OCI-LY1 (cell line): ENCODE data around the gene TSC1.

Source experiments
- H2AFZ ChIP-seq: fragments of 200-600 bp; sonication (generic), shearing (Covaris generic); 2 replicates; pipeline ENCODE4 v1.6.0; 2014; ENCODE audit warnings: antibody characterized with exemption, mild to moderate bottlenecking, low read length
- H3F3A ChIP-seq: fragments of 200-600 bp; sonication (generic), shearing (Covaris generic); 2 replicates; pipeline ENCODE4 v1.6.0; 2014; ENCODE audit warnings: mild to moderate bottlenecking, antibody characterized with exemption, low read length, moderate library complexity; ENCODE audit not compliant: insufficient read depth
- H3K27ac ChIP-seq: fragments of 200-600 bp; sonication (generic); 2 replicates; pipeline ENCODE4 v1.5.1; 2014; ENCODE audit warnings: low read length, mixed run types, mild to moderate bottlenecking, low read depth; ENCODE audit not compliant: poor library complexity, severe bottlenecking
- H3K27me3 ChIP-seq: fragments of 200-600 bp; sonication (generic); 2 replicates; pipeline ENCODE4 v1.6.0; 2014; ENCODE audit warnings: antibody characterized with exemption, mild to moderate bottlenecking, low read length, moderate library complexity; ENCODE audit not compliant: insufficient read depth
- H3K36me3 ChIP-seq: fragments of 200-600 bp; sonication (generic); 2 replicates; pipeline ENCODE4 v1.6.1; 2014; ENCODE audit warnings: mild to moderate bottlenecking, antibody characterized with exemption, low read length, moderate library complexity, mixed read lengths; ENCODE audit not compliant: insufficient read depth
- H3K4me1 ChIP-seq: fragments of 200-600 bp; sonication (generic); 2 replicates; pipeline ENCODE4 v1.5.1; 2014; ENCODE audit warnings: mild to moderate bottlenecking, low read length, moderate library complexity; ENCODE audit not compliant: insufficient read depth, severe bottlenecking
- H3K4me2 ChIP-seq: fragments of 200-600 bp; sonication (generic), shearing (Covaris generic); 2 replicates; pipeline ENCODE4 v1.6.1; 2014; ENCODE audit warnings: low read length
- H3K4me3 ChIP-seq: fragments of 200-600 bp; sonication (generic); 2 replicates; pipeline ENCODE4 v1.5.1; 2014; ENCODE audit warnings: low read length, low read depth, mild to moderate bottlenecking, mixed read lengths; ENCODE audit not compliant: poor library complexity, severe bottlenecking
- H3K79me2 ChIP-seq: fragments of 200-600 bp; shearing (Covaris generic); 2 replicates; pipeline ENCODE4 v1.6.1; 2016; ENCODE audit warnings: mixed run types, low read length, mixed read lengths; ENCODE audit not compliant: insufficient read depth
- H3K9ac ChIP-seq: fragments of 200-600 bp; sonication (generic), shearing (Covaris generic); 2 replicates; pipeline ENCODE4 v1.6.1; 2014; ENCODE audit warnings: mild to moderate bottlenecking, low read length, mixed read lengths
- H3K9me2 ChIP-seq: fragments of 200-600 bp; sonication (generic), shearing (Covaris generic); 2 replicates; pipeline ENCODE4 v1.6.1; 2014; ENCODE audit warnings: low read depth, mild to moderate bottlenecking, low read length, mixed read lengths
- H3K9me3 ChIP-seq: fragments of 200-600 bp; shearing (Covaris generic); 2 replicates; pipeline ENCODE4 v1.6.1; 2014; ENCODE audit warnings: low read length, mixed read lengths
- H4K20me1 ChIP-seq: fragments of 200-600 bp; sonication (generic), shearing (Covaris generic); 2 replicates; pipeline ENCODE4 v1.6.0; 2016; ENCODE audit warnings: mild to moderate bottlenecking, low read length; ENCODE audit not compliant: insufficient read depth
- CTCF ChIP-seq: fragments of 200-600 bp; sonication (generic), shearing (Covaris generic); IDR thresholded peaks from 2 replicates; pipeline ENCODE4 v1.5.1; 2017; ENCODE audit warnings: mild to moderate bottlenecking, antibody characterized with exemption, low read length, moderate library complexity, mixed read lengths
- EZH2 ChIP-seq: fragments of 200-600 bp; sonication (generic), shearing (Covaris generic); IDR thresholded peaks from 2 replicates; pipeline ENCODE4 v1.8.0; 2017; ENCODE audit warnings: borderline replicate concordance, mixed run types, mild to moderate bottlenecking, antibody characterized with exemption, low read length, moderate library complexity, mixed read lengths

Gene TSC1

DNA sequence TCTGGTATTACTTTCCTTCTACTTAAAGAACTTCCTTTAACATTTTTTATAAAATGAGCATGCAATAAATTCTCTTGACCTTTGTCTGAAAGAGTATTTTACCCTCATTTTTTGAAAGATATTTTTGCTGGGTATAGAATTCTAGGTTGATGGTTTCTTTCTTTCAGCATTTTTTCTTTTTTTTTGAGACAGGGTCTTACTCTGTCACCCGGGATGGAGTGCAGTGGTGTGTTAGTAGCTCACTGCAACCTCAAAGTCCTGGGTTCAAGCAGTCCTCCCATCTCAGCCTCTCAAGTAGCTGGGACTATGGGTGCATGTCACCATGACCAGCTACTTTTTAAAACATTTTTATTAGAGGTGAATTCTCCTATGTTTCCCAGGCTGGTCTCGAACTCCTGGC, 10.7 kb upstream of the TSC1 start:
- no peak for TF ChIP-seq EZH2
- no peak for TF ChIP-seq CTCF
- H3K9me2 ChIP-seq, result no peaks in the 10 kb centered on the region

GRCh38 chr9:132949709-132950108, 5.3 kb upstream of the TSC1 start:
- H4K20me1 ChIP-seq, result no peaks in the 10 kb centered on the region
- no peak overlapping the region for H2AFZ ChIP-seq
- TF ChIP-seq CTCF (no peak), EZH2 (no peak)
- H3K9me2 ChIP-seq, result no peaks in the 10 kb centered on the region
- no peak overlapping the region for H3K9ac ChIP-seq
- H3K79me2 ChIP-seq, result no peaks in the 10 kb centered on the region
- H3K4me1 ChIP-seq, result peaks cover 11% of the 10 kb centered on the region
- no peaks in the 10 kb centered on the region for H3K9me3 ChIP-seq
- H3F3A ChIP-seq, result no peaks in the 10 kb centered on the region
- no peaks in the 10 kb centered on the region; the same call in 1 of the 2 replicates for H3K36me3 ChIP-seq
- no peak overlapping the region for H3K4me2 ChIP-seq
- no peak overlapping the region for H3K27ac ChIP-seq
- no peaks in the 10 kb centered on the region for H3K27me3 ChIP-seq
- no peak overlapping the region for H3K4me3 ChIP-seq

More for the DNA sequence above, 10.7 kb upstream of the TSC1 start:
- H3K9me3 ChIP-seq, result peaks cover 7% of the 10 kb centered on the region; the same call in 1 of the 2 replicates
- H3K27me3 ChIP-seq, result peaks cover 15% of the 10 kb centered on the region; the same call in 1 of the 2 replicates
- H3K36me3 ChIP-seq, result no peaks in the 10 kb centered on the region; the same call in 1 of the 2 replicates
- no peaks in the 10 kb centered on the region for H4K20me1 ChIP-seq
- no peak overlapping the region for H3K9ac ChIP-seq
- H3K27ac ChIP-seq, result no peak overlapping the region
- no peak overlapping the region for H3K4me2 ChIP-seq
- no peaks in the 10 kb centered on the region for H3F3A ChIP-seq
- no peak overlapping the region for H3K4me3 ChIP-seq
- no peaks in the 10 kb centered on the region for H3K4me1 ChIP-seq
- no peak overlapping the region for H2AFZ ChIP-seq
- no peaks in the 10 kb centered on the region for H3K79me2 ChIP-seq

GRCh38 chr9:132948482-132949050, 4.2 kb upstream of the TSC1 start:
- H3K4me2 ChIP-seq, result no peak overlapping the region
- H3K9me3 ChIP-seq, result no peaks in the 10 kb centered on the region
- H3K4me3 ChIP-seq, result no peak overlapping the region
- no peaks in the 10 kb centered on the region for H3K36me3 ChIP-seq
- H3K4me1 ChIP-seq, result peaks cover 15% of the 10 kb centered on the region
- no peak for TF ChIP-seq EZH2
- TF ChIP-seq CTCF, result no peak
- H3K27ac ChIP-seq, result no peak overlapping the region
- H3K79me2 ChIP-seq, result 0 out of 2 replicates have a peak, but pooled peaks cover under 1% of the 10 kb centered on the region
- no peaks in the 10 kb centered on the region for H4K20me1 ChIP-seq
- no peak overlapping the region for H2AFZ ChIP-seq
- no peaks in the 10 kb centered on the region for H3F3A ChIP-seq
- H3K27me3 ChIP-seq, result no peaks in the 10 kb centered on the region
- H3K9me2 ChIP-seq, result no peaks in the 10 kb centered on the region
- H3K9ac ChIP-seq, result no peak overlapping the region
